SK-N-SH treated with all-trans-retinoic acid at 6 μM for 48 hours (cell line): ENCODE measurements around the gene HSD11B1L.

Experiments
- ARNTL ChIP-seq: fragments of 450-650 bp; formaldehyde crosslinking; IDR thresholded peaks from 2 replicates; pipeline ENCODE4 v1.5.0; 2020; ENCODE audit warnings: low read depth, mild to moderate bottlenecking, moderate library complexity, borderline replicate concordance
- BACH2 ChIP-seq: fragments of 250-450 bp; sonication (Bioruptor Pico); IDR thresholded peaks from 2 replicates; pipeline ENCODE4 v1.9.0; 2021; ENCODE audit warnings: mild to moderate bottlenecking, borderline replicate concordance
- OSR1 ChIP-seq: fragments of 250-450 bp; sonication (Bioruptor Pico); IDR thresholded peaks from 2 replicates; pipeline ENCODE4 v1.8.0; 2022; ENCODE audit warnings: moderate library complexity, mild to moderate bottlenecking, inconsistent platforms
- ZC3H10 ChIP-seq: fragments of 250-450 bp; sonication (Bioruptor Pico); IDR thresholded peaks from 2 replicates; pipeline ENCODE4 v1.5.1; 2021; ENCODE audit warnings: mild to moderate bottlenecking, moderate library complexity
- TF ChIP-seq, protein P1 (sequence below): fragments of 250-450 bp; sonication (Bioruptor Pico); IDR thresholded peaks from 2 replicates; pipeline ENCODE4 v1.8.0; 2020; ENCODE audit warnings: mild to moderate bottlenecking, moderate library complexity, borderline replicate concordance

DNA sequence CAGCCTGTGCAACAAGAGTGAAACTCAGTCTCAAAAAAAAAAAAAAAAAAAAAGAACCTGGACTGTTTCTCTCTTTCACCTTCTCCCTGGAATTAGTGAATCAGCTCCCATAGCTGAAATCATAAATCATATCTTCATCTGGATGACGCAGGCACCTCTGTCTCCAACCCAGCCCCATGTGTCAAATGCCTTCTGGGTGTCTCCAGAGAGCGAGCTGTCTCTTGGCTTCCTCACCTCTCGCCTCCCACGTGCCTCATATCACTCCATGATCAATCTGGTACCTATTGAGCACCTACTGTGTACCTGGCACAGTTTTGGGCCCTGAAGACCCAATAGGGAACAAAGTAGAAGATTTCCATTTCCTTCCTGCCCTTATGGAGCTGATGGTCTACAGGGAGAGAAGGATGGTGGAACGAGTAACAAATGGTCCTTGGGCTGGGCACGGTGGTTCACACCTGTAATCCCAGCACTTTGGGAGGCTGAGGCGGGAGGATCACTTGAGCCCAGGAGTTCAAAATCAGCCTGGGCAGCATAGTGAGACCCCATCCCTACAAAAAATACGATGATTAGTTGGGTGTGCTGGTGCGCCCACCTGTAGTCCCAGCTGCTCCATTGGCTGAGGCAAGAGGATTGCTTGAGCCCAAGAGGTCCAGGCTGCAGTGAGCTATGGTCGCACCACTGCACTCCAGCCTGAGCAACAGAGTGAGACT lies 2.5 kb downstream of the HSD11B1L start:
- TF ChIP-seq OSR1 (no peak), ARNTL (no peak), BACH2 (no peak), ZC3H10 (CRISPR knock-in tag) (no peak)
- TF ChIP-seq, protein P1, sequence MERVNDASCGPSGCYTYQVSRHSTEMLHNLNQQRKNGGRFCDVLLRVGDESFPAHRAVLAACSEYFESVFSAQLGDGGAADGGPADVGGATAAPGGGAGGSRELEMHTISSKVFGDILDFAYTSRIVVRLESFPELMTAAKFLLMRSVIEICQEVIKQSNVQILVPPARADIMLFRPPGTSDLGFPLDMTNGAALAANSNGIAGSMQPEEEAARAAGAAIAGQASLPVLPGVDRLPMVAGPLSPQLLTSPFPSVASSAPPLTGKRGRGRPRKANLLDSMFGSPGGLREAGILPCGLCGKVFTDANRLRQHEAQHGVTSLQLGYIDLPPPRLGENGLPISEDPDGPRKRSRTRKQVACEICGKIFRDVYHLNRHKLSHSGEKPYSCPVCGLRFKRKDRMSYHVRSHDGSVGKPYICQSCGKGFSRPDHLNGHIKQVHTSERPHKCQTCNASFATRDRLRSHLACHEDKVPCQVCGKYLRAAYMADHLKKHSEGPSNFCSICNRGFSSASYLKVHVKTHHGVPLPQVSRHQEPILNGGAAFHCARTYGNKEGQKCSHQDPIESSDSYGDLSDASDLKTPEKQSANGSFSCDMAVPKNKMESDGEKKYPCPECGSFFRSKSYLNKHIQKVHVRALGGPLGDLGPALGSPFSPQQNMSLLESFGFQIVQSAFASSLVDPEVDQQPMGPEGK (CRISPR knock-in tag): no peak
